SK-N-MC (cell line): ENCODE data around the gene AKAP17A.
"Not testable (repeated sequence)": the region's sequence is repeated elsewhere in the genome, so short reads cannot be mapped to it uniquely, and the experiment has no call there.

Experiments
- EZH2 ChIP-seq: fragments of 200-600 bp; sonication (generic); IDR thresholded peaks from one replicate; pipeline ENCODE4 v1.6.1; 2017; ENCODE audit warnings: antibody characterized with exemption
- POLR2AphosphoS5 ChIP-seq: IDR thresholded peaks from 2 replicates; pipeline ENCODE4 v1.6.1; 2012; ENCODE audit warnings: mild to moderate bottlenecking, low read depth, low read length, borderline replicate concordance

DNA sequence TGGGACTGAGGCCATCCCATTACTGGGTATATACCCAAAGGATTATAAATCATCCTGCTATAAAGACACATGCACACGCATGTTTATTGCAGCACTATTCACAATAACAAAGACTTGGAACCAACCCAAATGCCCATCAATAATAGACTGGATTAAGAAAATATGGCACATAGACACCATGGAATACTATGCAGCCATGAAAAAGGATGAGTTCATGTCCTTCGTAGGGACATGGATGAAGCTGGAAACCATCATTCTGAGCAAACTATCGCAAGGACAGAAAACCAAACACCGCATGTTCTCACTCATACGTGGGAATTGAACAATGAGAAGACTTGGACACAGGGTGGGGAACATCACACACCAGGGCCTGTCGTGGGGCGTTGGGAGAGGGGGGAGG is 27.3 kb upstream of the AKAP17A start:
- not testable (repeated sequence) for TF ChIP-seq POLR2AphosphoS5, EZH2
